Peyer's patch (tissue), 4 donors: ENCODE measurements around the gene EFNB2. TPM values are rescaled to one million over a fixed set of nuclear protein-coding genes. Genes with fewer than 3 reads are reported as not detected.
A peak's percentile ranks its signal among the peaks of the same experiment; 100 is the strongest.

Source experiments
- DNase-seq, 3 donors: peaks; one replicate each; pipeline ENCODE4 v3.0.0-alpha.2; 2017 to 2019
- H3K27ac ChIP-seq, 4 donors: fragments of 200-600 bp; sonication (generic); one replicate each; pipeline ENCODE4 v1.5.1; 2016 to 2019
- H3K27me3 ChIP-seq, 2 donors: fragments of 200-600 bp; sonication (generic); one replicate each; pipeline ENCODE4 v1.5.1; 2019
- H3K36me3 ChIP-seq, 3 donors: fragments of 200-600 bp; sonication (generic); one replicate each; pipeline ENCODE4 v1.5.1; 2016 to 2019
- H3K4me1 ChIP-seq, 4 donors: fragments of 200-600 bp; sonication (generic); one replicate each; pipeline ENCODE4 v1.5.1; 2016 to 2019
- H3K4me3 ChIP-seq, 4 donors: fragments of 200-600 bp; sonication (generic); 1 replicate in 3 of 4; 2 replicates in 1 of 4; pipeline ENCODE4 v1.5.1; 2016 to 2019; ENCODE audit warnings: mild to moderate bottlenecking in 1 of 4
- H3K9me3 ChIP-seq, 4 donors: fragments of 200-600 bp; sonication (generic); one replicate each; pipeline ENCODE4 v1.5.1; 2016 to 2019; ENCODE audit warnings: mild to moderate bottlenecking in 1 of 4
- POLR2A ChIP-seq, 2 donors: fragments of 450-650 bp; IDR thresholded peaks; one replicate each; pipeline ENCODE4 v1.5.1; 2017; ENCODE audit warnings: antibody characterized with exemption in 2 of 2, mild to moderate bottlenecking in 2 of 2, moderate library complexity in 2 of 2
- total RNA-seq, 4 donors: library from RNA; depleted of rRNA; stranded (reverse); fragments of >200 nt; gene quantifications; one replicate each; pipeline ENCODE4 v1.1.0, GENCODE V29; 2016
- TF ChIP-seq, protein P1 (sequence below), 6 experiments: fragments of 450-650 bp in 4 of 6; fragments of 200-600 bp in 2 of 6; sonication (generic) in 1 of 6; IDR thresholded peaks; one replicate each; pipeline ENCODE4 v1.5.1; 2017 to 2019; ENCODE audit warnings: antibody characterized with exemption in 6 of 6, mild to moderate bottlenecking in 3 of 6, moderate library complexity in 1 of 6

Gene EFNB2
- total RNA-seq, 4 donors from 2014 or later = 5.8 to 38.9 (median 30.2) TPM

- H3K4me1 ChIP-seq = peaks cover 0 to 10% (median 2%) of the 10 kb centered on the region in 4 donors
- no peak for DNase-seq
- no peak overlapping the region for H3K4me3 ChIP-seq
- H3K9me3 ChIP-seq = no peaks in the 10 kb centered on the region
- H3K27ac ChIP-seq = peak overlapping the region in 2 of 4 donors; percentile 10 to 34
- TF ChIP-seq, protein P1, sequence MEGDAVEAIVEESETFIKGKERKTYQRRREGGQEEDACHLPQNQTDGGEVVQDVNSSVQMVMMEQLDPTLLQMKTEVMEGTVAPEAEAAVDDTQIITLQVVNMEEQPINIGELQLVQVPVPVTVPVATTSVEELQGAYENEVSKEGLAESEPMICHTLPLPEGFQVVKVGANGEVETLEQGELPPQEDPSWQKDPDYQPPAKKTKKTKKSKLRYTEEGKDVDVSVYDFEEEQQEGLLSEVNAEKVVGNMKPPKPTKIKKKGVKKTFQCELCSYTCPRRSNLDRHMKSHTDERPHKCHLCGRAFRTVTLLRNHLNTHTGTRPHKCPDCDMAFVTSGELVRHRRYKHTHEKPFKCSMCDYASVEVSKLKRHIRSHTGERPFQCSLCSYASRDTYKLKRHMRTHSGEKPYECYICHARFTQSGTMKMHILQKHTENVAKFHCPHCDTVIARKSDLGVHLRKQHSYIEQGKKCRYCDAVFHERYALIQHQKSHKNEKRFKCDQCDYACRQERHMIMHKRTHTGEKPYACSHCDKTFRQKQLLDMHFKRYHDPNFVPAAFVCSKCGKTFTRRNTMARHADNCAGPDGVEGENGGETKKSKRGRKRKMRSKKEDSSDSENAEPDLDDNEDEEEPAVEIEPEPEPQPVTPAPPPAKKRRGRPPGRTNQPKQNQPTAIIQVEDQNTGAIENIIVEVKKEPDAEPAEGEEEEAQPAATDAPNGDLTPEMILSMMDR (IDR thresholded peaks at IDR 0.05) = no peak
- no peak for TF ChIP-seq POLR2A (IDR thresholded peaks at IDR 0.05)
- peaks cover 0 to 38% (median 4%) of the 10 kb centered on the region in 3 donors for H3K36me3 ChIP-seq
- no peaks in the 10 kb centered on the region for H3K27me3 ChIP-seq
Observed at GRCh38 chr13:106496072-106496997, 39.1 kb downstream of the EFNB2 start.

GRCh38 chr13:106494936-106495335 lies 40.5 kb downstream of the EFNB2 start:
- TF ChIP-seq, protein P1 (IDR thresholded peaks at IDR 0.05) = no peak
- TF ChIP-seq POLR2A (IDR thresholded peaks at IDR 0.05) = no peak
- no peak for DNase-seq
- Histone ChIP-seq H3K4me1 (peaks cover 0 to 10% (median 2%) of the 10 kb centered on the region in 4 donors), H3K27ac (no peak overlapping the region), H3K36me3 (peaks cover 0 to 39% (median 4%) of the 10 kb centered on the region in 3 donors), H3K9me3 (no peaks in the 10 kb centered on the region), H3K4me3 (no peak overlapping the region), H3K27me3 (no peaks in the 10 kb centered on the region)

DNA sequence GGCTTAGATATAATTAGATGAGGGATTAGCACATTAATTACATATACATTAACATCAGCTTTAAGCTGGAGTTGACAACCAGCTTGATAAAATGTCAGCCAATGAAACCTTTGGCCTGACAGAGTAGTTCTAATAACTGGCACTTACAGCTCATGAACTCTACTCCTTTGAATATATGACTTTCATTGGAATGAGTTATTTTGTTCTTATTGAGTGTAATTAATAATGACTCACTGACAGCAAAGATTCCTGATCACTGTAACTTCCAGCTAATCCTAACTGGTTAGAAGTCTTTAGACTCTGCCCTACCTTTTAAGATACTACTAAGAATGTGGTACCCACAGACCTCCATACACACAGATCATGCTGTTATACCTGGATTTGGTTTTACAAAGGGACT lies 41.0 kb downstream of the EFNB2 start:
- H3K4me1 ChIP-seq = peaks cover 0 to 10% (median 2%) of the 10 kb centered on the region in 4 donors
- H3K36me3 ChIP-seq = peaks cover 0 to 39% (median 4%) of the 10 kb centered on the region in 3 donors
- TF ChIP-seq POLR2A (IDR thresholded peaks at IDR 0.05) = no peak
- TF ChIP-seq, protein P1 (IDR thresholded peaks at IDR 0.05) = no peak
- H3K9me3 ChIP-seq = no peaks in the 10 kb centered on the region
- no peak for DNase-seq
- no peaks in the 10 kb centered on the region for H3K27me3 ChIP-seq
- no peak overlapping the region for H3K27ac ChIP-seq
- H3K4me3 ChIP-seq = no peak overlapping the region

GRCh38 chr13:106493533-106494220 lies 41.8 kb downstream of the EFNB2 start:
- Histone ChIP-seq H3K27me3 (no peaks in the 10 kb centered on the region), H3K4me3 (no peak overlapping the region), H3K27ac (no peak overlapping the region), H3K4me1 (peaks cover 0 to 16% (median 2%) of the 10 kb centered on the region in 4 donors), H3K36me3 (peaks cover 0 to 39% (median 4%) of the 10 kb centered on the region in 3 donors), H3K9me3 (no peaks in the 10 kb centered on the region)
- no peak for TF ChIP-seq POLR2A (IDR thresholded peaks at IDR 0.05)
- TF ChIP-seq, protein P1 (IDR thresholded peaks at IDR 0.05) = no peak
- DNase-seq = no peak

- Histone ChIP-seq H3K4me3 (no peak overlapping the region), H3K9me3 (no peaks in the 10 kb centered on the region), H3K27ac (no peak overlapping the region), H3K36me3 (peaks cover 0 to 39% (median 4%) of the 10 kb centered on the region in 3 donors), H3K4me1 (peaks cover 0 to 21% (median 2%) of the 10 kb centered on the region in 4 donors), H3K27me3 (no peaks in the 10 kb centered on the region)
- no peak for DNase-seq
- TF ChIP-seq, protein P1 (IDR thresholded peaks at IDR 0.05) = no peak
- TF ChIP-seq POLR2A (IDR thresholded peaks at IDR 0.05) = no peak
Observed at GRCh38 chr13:106492588-106493475, 42.6 kb downstream of the EFNB2 start.
